GM08714 (cell line): ENCODE data around the gene SDHD.
"Not testable (repeated sequence)": the region's sequence is repeated elsewhere in the genome, so short reads cannot be mapped to it uniquely, and the experiment has no call there.

Source experiments
- H3K4me3 ChIP-seq: fragments of 200-500 bp; sonication (Bioruptor generic); 2 replicates; pipeline ENCODE4 v1.5.1; 2014; ENCODE audit warnings: mild to moderate bottlenecking, low read length, inconsistent platforms
- ZNF274 ChIP-seq: IDR thresholded peaks from 2 replicates; pipeline ENCODE4 v1.6.1; 2012; ENCODE audit warnings: mild to moderate bottlenecking, low read depth, low read length

Gene SDHD

DNA sequence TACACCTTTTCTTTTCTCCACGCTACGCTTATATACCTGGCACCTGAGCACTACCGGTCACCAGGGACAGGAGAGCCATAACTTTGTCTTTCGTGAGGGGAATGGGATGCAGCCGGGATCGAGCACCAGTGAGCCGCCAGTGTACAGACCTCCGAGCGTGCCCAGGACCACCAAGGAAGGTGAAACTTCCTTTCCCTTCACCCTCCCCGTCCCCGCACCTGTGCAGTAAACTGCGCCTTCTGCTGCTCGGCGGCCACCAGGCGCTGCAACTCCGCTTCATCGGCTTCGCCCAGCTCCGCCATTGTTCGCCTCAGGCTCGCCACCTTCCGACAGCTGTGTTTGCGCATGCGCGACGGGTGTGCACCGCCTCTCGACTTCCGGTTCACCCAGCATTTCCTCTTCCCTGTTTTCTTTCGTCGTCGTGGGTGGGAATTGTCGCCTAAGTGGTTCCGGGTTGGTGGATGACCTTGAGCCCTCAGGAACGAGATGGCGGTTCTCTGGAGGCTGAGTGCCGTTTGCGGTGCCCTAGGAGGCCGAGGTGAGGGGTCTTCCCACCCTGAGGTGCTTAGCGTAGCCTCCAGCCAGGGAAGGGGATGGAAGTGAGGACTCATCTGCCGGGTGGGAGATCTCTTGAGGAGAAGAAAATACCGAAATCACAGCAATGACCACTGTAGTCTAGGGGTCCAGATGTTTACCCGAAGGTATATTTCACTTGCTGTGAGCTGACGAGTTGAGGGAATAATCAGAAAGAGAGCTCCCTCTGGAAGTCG is at the start of gene SDHD, which contains the start of gene TIMM8B:
Gene SDHD, plus strand, starts transcription at position 452 of the 770 bp plus-strand sequence. Its CDS starts 35 bp downstream, at position 487.
Gene TIMM8B, minus strand, starts transcription at position 335 of the 770 bp plus-strand sequence. Its CDS starts 33 bp downstream, at position 302.
- no peak for TF ChIP-seq ZNF274
- peak within 1 kb of the TSS; percentile 99 for H3K4me3 ChIP-seq

DNA sequence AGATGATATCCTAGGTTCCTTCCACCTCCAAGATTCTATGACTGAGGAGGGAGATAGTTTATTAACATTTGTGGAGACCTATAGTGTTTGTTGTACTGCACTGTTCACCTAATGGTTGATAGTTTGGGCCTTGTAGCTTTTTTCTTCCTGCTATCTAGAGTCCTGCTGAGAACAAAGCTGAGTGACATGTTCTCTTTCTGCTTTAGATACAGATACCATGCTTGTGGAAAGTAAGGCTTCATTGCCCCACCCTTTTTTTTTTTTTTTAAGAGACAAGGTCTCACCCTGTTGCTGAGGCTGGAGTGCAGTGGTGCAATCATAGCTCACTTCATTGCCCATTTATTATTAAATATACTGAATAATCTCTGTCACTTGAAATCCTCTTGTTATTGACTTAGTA is 49.1 kb upstream of the SDHD start:
- no peak overlapping the region for H3K4me3 ChIP-seq
- TF ChIP-seq ZNF274 = no peak

DNA sequence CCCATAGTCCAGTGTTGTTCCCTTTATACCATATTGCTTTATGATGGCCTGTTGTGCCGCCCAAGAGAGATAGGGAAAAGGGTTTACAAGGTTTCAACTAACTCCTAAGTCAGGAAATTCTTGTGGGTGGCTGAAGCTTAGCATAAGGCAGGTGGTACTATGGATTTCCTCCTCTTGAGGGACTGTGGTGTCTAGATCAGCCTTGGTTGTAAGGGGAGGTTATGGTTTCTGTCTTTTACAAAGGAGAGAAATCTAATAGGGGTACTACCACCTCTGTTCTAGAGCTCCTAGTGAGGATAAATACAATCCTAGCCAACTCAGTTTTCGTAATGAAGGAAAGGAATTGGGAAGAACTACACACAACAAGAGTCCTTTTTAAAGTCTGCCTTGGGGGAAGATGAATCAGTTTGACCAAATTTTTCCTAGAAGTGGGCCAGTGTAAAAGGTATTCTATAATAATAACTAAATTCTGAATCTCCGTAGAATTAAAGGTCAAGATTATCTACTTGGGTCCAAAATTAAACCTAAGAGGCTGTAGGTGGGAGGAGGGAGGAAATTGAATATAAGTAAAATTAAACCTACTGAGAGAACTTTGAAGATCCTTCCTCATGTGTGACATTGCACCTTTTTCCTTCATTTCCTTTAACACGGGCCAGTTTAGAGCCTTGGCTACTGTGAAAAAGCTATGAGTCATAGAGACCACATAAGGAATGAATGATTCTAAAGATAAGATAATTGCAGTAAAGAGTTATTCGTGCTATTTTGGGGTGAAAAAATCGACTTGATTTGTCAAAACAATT is 44.3 kb upstream of the SDHD start:
- H3K4me3 ChIP-seq = no peak overlapping the region
- TF ChIP-seq ZNF274 = no peak

DNA sequence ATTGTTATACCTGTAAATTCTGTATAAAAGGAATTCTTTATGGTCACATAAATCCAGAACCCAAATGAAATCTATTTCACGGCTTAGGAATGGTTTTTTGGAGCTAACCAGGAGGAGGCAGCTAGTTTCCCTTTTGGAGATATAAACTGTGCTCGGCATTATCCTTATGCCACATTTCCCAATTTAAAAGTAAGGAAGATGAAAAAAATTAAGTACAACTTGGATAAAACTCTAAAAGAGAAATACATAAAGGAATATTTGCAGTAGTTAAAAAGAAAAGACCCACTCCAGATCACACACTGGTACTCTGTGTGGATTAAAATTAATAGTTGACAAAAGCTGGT is 43.7 kb upstream of the SDHD start:
- H3K4me3 ChIP-seq = no peak overlapping the region
- no peak for TF ChIP-seq ZNF274

DNA sequence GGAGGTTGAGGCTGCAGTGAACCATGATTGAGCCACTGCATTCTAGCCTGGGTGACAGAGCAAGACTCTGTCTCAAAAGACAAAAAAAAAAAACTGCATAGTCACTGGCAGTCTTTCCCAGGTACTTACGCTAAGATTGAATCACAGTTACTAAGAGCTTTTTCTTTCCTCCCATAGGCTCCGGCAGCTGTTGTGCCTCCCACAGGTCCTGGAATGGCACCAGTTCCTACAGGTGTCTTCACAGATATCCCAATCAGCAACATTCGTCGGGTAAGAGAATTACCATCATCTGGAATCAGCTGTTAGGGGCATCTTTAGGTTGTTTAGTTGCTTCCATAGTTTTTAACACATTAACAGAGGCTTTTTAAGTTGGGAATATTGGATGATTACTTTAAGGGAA is 41.7 kb upstream of the SDHD start:
- TF ChIP-seq ZNF274 = no peak
- no peak overlapping the region for H3K4me3 ChIP-seq

DNA sequence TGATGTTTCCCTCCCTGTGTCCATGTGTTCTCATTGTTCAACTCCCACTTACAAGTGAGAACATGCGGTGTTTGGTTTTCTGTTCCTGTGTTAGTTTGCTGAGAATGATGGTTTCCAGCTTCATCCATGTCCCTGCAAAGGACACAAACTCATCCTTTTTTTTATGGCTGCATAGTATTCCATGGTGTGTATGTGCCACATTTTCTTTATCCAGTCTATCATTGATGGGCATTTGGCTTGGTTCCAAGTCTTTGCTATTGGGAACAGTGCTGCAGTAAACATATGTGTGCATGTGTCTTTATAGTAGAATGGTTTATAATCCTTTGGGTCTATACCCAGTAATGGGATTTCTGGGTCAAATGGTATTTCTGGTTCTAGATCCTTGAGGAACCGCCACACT is 40.0 kb upstream of the SDHD start:
- not testable (repeated sequence) for H3K4me3 ChIP-seq

DNA sequence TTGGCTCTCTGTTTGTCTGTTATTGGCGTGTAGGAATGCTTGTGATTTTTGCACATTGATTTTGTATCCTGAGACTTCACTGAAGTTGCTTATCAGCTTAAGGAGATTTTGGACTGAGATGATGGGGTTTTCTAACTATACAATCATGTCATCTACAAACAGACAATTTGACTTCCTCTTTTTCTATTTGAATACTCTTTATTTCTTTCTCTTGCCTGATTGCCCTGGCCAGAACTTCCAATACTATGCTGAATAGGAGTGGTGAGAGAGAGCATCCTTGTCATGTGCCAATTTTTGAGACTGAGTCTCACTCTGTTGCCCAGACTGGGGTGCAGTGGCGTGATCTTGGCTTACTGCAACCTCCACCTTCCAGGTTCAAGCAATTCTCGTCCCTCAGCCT is 38.4 kb upstream of the SDHD start:
- H3K4me3 ChIP-seq = not testable (repeated sequence)

DNA sequence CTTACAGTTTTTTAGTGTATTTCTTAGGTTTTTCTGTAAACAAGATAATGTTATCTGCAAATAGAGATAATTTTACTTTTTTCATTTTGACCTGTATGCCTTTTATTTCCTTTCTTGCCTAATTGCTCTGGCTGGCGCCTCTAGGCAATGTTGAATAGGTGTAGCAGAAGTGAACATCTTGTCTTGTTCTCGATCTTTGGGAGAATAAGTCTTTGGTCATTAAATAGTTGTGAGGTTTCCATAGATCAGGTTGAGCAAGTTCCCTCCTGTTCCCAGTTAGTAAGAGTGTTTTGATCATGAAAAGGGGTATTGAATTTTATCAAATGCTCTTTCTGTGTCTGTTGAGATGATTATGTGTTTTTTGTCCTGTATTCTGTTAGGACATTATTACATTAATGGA is 36.9 kb upstream of the SDHD start:
- H3K4me3 ChIP-seq = no peak overlapping the region
- TF ChIP-seq ZNF274 = no peak

DNA sequence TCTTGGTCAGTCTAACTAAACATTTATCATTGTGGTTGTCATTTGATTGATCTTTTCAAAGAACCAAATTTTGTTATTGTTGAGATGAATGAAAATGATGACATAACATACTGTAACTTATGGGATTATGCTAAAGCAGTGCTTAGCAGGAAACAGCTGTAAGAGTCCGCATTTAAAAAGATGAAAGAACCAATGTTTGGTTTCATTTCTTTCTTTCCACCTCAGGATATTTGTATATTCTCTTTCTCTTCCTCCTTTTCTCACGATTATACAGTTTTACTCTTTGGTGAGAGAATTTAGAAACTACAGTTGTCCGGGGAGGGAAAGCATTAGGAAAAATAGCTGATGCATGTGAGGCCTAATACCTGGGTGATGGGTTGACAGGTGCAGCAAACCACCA is 36.0 kb upstream of the SDHD start:
- TF ChIP-seq ZNF274 = no peak
- no peak overlapping the region for H3K4me3 ChIP-seq

DNA sequence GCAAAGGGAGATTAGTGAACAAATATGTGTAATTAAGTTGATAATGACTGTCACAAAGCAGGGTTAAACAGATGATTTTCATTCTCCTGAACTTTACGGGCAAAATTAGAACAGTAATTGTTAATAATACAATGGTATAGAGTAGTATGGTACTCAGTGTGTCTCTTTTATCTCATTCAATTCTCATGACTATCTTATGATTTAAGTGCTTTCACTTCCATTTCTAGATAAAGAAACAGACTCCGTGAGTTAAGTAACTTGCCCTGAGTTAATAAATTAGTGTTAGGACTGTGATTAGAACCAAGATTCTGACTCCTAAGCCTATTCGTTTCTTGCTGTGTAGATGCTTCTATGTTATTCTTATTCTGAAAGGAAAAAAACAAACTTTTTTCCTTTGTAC is 34.9 kb upstream of the SDHD start:
- no peak for TF ChIP-seq ZNF274
- peak overlapping the region; percentile 55; the same call in 1 of the 2 replicates for H3K4me3 ChIP-seq

DNA sequence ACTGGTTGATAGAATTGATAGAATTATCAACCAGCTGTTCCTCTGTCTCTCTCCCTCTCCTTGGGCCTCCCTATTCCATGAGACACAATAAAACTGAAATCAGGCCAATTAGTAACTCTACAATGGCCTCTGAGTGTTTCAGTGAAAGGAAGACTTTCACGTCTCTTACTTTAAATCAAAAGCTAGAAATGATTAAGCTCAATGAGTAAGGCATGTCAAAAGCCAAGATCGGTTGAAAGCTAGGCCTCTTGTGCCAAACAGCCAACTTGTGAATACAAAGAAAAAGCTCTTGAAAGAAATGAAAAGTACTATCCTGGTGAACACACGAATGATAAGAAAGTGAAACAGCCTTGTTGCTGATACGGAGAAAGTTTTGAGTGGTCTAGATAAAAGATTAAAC is 29.5 kb upstream of the SDHD start:
- no peak for TF ChIP-seq ZNF274
- no peak overlapping the region for H3K4me3 ChIP-seq

DNA sequence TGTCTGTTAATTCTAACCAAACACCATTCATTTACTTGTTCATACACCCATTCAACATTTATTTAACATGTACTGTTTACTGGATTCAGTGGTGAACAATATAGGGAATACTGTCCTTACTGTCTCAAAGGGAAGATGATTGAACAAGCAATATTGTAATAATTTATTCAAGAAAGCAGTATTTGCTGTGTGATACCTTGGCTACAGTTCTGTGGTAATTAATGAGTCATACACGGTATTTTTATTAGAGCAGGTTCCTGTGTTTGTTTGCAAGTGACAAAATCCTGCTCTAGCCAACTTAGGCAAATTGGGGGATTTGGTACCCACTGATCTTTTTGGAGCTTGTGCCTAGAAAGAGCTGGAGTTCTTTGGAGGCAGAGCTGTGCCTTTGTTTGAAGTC is 28.6 kb upstream of the SDHD start:
- H3K4me3 ChIP-seq = no peak overlapping the region
- TF ChIP-seq ZNF274 = no peak

DNA sequence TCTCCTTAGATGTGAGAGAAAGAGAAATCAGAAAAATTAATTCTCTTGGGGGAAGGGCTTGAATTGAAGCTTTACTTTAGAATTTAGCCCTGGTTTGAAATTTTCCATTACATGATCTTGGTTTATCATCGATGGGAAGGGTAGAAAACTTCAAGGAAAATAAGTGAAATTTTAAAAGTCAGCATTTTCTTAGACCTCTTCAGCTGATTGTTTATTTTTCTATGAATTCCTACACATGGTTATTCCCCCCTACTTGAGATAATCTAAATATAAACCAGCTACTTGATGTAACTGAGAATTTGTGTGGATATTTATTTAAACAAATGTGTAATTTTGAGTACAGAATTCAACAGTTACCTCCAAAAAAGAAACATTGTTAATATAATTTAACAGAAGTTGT is 23.8 kb upstream of the SDHD start:
- TF ChIP-seq ZNF274 = no peak
- H3K4me3 ChIP-seq = no peak overlapping the region

DNA sequence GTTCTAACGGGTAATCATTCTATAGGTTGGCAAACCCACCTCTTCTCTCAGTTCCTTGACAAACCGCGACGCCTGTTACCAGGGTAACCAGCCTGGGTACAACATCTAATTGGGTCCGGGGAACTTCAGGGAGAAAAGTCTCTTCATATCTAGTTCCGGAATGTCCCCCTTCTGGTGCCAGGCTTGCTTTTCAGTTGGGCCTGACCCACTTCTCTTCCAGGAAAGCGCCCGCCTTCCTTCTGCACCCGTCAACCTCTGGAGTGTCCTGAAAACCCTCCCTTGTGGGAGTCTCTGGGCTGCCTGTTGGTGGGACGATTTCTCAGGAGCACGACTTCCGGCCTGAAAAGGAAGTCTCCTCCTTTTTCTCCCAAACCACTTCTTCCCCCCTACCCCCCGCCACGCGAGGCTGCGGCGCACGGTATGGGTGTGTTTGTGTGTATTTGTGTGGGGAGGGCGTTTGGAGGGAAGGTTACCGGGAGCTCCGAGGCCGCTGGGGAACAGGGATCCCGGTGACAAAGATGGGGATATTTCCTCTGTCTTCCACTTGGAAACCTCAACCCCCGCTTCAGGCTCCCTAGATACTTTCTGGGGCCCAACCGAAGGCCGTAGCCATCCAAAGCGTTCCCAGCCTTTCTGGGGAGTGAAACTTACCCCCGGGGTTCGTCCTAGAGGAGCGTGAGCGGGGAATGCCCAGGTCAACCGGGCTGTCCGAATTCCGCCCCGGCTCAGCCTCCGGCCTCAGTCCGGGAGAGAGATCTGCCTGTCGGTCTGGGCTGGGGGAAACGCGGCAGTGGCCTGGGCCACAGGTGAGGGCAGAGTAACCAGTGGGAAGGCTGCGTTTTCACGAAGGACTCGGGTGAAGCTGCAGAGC is 12.5 kb upstream of the SDHD start, which contains the start of the genes NKAPD1 and PIH1D2:
Gene NKAPD1, plus strand, starts transcription at position 359 of the 871 bp plus-strand sequence. CDS start 1,276 bp downstream, outside the sequence.
Gene PIH1D2, minus strand, starts transcription at position 77 of the 871 bp plus-strand sequence. CDS start 843 bp downstream, outside the sequence.
- no peak for TF ChIP-seq ZNF274
- peak within 1 kb of the TSS; percentile 89 for H3K4me3 ChIP-seq

DNA sequence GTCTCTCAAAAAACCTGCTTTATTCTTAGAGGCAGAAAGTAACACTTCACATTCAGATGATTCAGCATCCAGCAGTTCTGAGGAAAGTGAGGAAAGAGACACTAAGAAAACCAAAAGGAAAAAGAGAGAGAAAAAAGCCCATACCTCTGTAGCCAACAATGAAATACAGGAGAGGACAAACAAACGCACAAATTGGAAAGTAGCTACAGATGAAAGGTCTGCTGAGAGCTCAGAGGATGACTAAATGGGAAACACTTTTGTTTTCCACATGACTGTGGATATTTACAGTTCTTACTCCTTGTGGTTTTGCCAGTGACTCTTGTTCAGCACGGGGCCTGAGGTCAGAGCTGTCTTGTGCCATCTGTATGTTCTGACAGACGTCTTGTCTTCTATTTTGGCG is 3.9 kb upstream of the SDHD start:
- no peak overlapping the region for H3K4me3 ChIP-seq
- no peak for TF ChIP-seq ZNF274
